A549 (cell line): ENCODE data around the gene UNCX. TPM values are rescaled to one million over a fixed set of nuclear protein-coding genes. Genes with fewer than 3 reads are reported as not detected.

Experiments used
- ATAC-seq, 2 experiments: fragments of 200-7000 bp in 1 of 2; fragments of >200 bp in 1 of 2; cut with Nextera tagmentation in 1 of 2; cut with Tn5 transposase in 1 of 2; 3 replicates each; pipeline versions ENCODE4 v1.8.0 to v1.9.1; 2018 to 2020; ENCODE audit warnings: mild to moderate bottlenecking in 1 of 2, moderate library complexity in 1 of 2
- CTCF ChIA-PET: fragments of 300-600 bp; sonication (Branson Sonifier 250); formaldehyde crosslinking; extraction: SDS; loops from one replicate; lab custom pipeline; 2021; ENCODE audit warnings: antibody characterized with exemption, inconsistent platforms; lab: Yijun Ruan, JAX
- POLR2A ChIA-PET: fragments of 350-600 bp; formaldehyde crosslinking; extraction: SDS; loops from one replicate; lab custom pipeline; 2021; ENCODE audit warnings: antibody characterized with exemption, inconsistent platforms; lab: Yijun Ruan, JAX
- DNase-seq, 2 experiments: peaks; one replicate each; pipeline versions ENCODE4 v3.0.0 to v3.0.0-alpha.2; 2011 to 2016; ENCODE audit warnings: low read depth in 1 of 2, low spot score in 1 of 2
- FAIRE-seq: peaks from 2 replicates; lab custom pipeline; 2011; peaks lifted over from hg19 to GRCh38; lab: Jason Lieb, UNC
- H3K27ac ChIP-seq, 2 experiments: fragments of >200 bp; sonication (Bioruptor Twin); formaldehyde crosslinking; 3 replicates each; pipeline ENCODE4 v1.5.1; 2016 to 2017
- H3K4me1 ChIP-seq: fragments of >200 bp; sonication (Bioruptor Twin); formaldehyde crosslinking; 3 replicates; pipeline ENCODE4 v1.6.1; 2016
- H3K4me2 ChIP-seq: fragments of >200 bp; sonication (Bioruptor Twin); formaldehyde crosslinking; 3 replicates; pipeline ENCODE4 v1.6.1; 2016
- H3K4me3 ChIP-seq: fragments of >200 bp; sonication (Bioruptor Twin); formaldehyde crosslinking; 3 replicates; pipeline ENCODE4 v1.5.1; 2016
- H3K9me3 ChIP-seq: fragments of >200 bp; sonication (Bioruptor Twin); formaldehyde crosslinking; 3 replicates; pipeline ENCODE4 v1.6.1; 2016
- CHD2 ChIP-seq: fragments of 150-350 bp; IDR thresholded peaks from 2 replicates; pipeline ENCODE4 v1.6.1; 2014; ENCODE audit warnings: low read length; ENCODE audit not compliant: partially characterized antibody
- FOSL2 ChIP-seq, 2 experiments: fragments of 450-650 bp in 1 of 2; fragments of >200 bp in 1 of 2; sonication (Bioruptor Twin) in 1 of 2; formaldehyde crosslinking; IDR thresholded peaks; 2 replicates each; pipeline versions ENCODE4 v1.5.0 to v1.6.1; 2016 to 2020; ENCODE audit warnings: mild to moderate bottlenecking in 1 of 2, moderate library complexity in 1 of 2
- FOXS1 ChIP-seq: fragments of 250-450 bp; sonication (Bioruptor Pico); IDR thresholded peaks from 2 replicates; pipeline ENCODE4 v1.5.0; 2020; ENCODE audit warnings: mild to moderate bottlenecking, moderate library complexity
- GATA3 ChIP-seq: IDR thresholded peaks from 2 replicates; pipeline ENCODE4 v1.6.1; 2012; ENCODE audit warnings: borderline replicate concordance
- HEYL ChIP-seq: fragments of 250-450 bp; sonication (Bioruptor Pico); IDR thresholded peaks from 2 replicates; pipeline ENCODE4 v1.8.0; 2021; ENCODE audit warnings: mild to moderate bottlenecking, moderate library complexity
- HOXB13 ChIP-seq: fragments of 250-450 bp; sonication (Bioruptor Pico); IDR thresholded peaks from 2 replicates; pipeline ENCODE4 v1.5.0; 2020; ENCODE audit warnings: low read depth, mild to moderate bottlenecking, moderate library complexity
- HOXB5 ChIP-seq: fragments of 250-450 bp; sonication (Bioruptor Pico); IDR thresholded peaks from 2 replicates; pipeline ENCODE4 v1.5.0; 2020; ENCODE audit warnings: mild to moderate bottlenecking, moderate library complexity
- JUNB ChIP-seq: fragments of >200 bp; sonication (Bioruptor Twin); formaldehyde crosslinking; IDR thresholded peaks from 2 replicates; pipeline ENCODE4 v1.6.1; 2016
- NFE2L2 ChIP-seq: fragments of 150-350 bp; conservative IDR thresholded peaks from 2 replicates; pipeline ENCODE4 v1.6.1; 2014; ENCODE audit warnings: low read length
- NPAS2 ChIP-seq: fragments of 250-450 bp; sonication (Bioruptor Pico); IDR thresholded peaks from 2 replicates; pipeline ENCODE4 v1.8.0; 2022; ENCODE audit warnings: mild to moderate bottlenecking, moderate library complexity, borderline replicate concordance
- NR3C1 ChIP-seq: fragments of >200 bp; sonication (Bioruptor Twin); formaldehyde crosslinking; IDR thresholded peaks from 3 replicates; pipeline ENCODE4 v1.6.1; 2017
- PHF8 ChIP-seq: fragments of 200-600 bp; sonication (generic); IDR thresholded peaks from 2 replicates; pipeline ENCODE4 v1.6.1; 2016; ENCODE audit warnings: low read depth, mild to moderate bottlenecking, antibody characterized with exemption, moderate library complexity, borderline replicate concordance
- POLR2A ChIP-seq: IDR thresholded peaks from 2 replicates; pipeline ENCODE4 v1.6.1; 2012; ENCODE audit warnings: mild to moderate bottlenecking, low read length
- POLR2AphosphoS2 ChIP-seq: conservative IDR thresholded peaks from 2 replicates; pipeline ENCODE4 v1.6.1; 2012; ENCODE audit warnings: low read length, improper control_type of control experiment, inconsistent platforms
- SMC3 ChIP-seq: fragments of >200 bp; sonication (Bioruptor Twin); formaldehyde crosslinking; IDR thresholded peaks from 3 replicates; pipeline ENCODE4 v1.6.1; 2018; ENCODE audit warnings: inconsistent platforms
- SREBF2 ChIP-seq: fragments of 450-650 bp; IDR thresholded peaks from 2 replicates; pipeline ENCODE4 v1.6.1; 2014; ENCODE audit warnings: mild to moderate bottlenecking, moderate library complexity
- TFCP2L1 ChIP-seq: fragments of 250-450 bp; sonication (Bioruptor Pico); IDR thresholded peaks from 2 replicates; pipeline ENCODE4 v1.5.0; 2021; ENCODE audit warnings: mild to moderate bottlenecking
- ZNF302 ChIP-seq: fragments of 250-450 bp; sonication (Bioruptor Pico); IDR thresholded peaks from 2 replicates; pipeline ENCODE4 v1.9.0; 2021; ENCODE audit warnings: inconsistent platforms, mild to moderate bottlenecking, moderate library complexity
- ZSCAN20 ChIP-seq: fragments of 250-450 bp; sonication (Bioruptor Pico); IDR thresholded peaks from 2 replicates; pipeline ENCODE4 v1.8.0; 2022; ENCODE audit warnings: mild to moderate bottlenecking, moderate library complexity
- WGBS: methylation state at CpG from one replicate; pipeline ENCODE4 v1.1.6; 2017; ENCODE audit errors: missing lambda C conversion rate; 5-methylcytosine and 5-hydroxymethylcytosine counted together
- polyA plus RNA-seq, 4 experiments: library from polyadenylated mRNA; depleted of rRNA in 3 of 4; stranded (reverse); fragments of >200 nt; fragmentation: RNase III in 1 of 4; extraction: RNeasy Plus Mini Kit Qiagen cat#74134 plus additional on column Dnase treatment in 1 of 4; gene quantifications; 2 replicates in 3 of 4; 3 replicates in 1 of 4; pipeline ENCODE4 v1.2.3, GENCODE V29; 2011 to 2017
- TF ChIP-seq, protein P1 (sequence below): fragments of >200 bp; sonication (Bioruptor Twin); formaldehyde crosslinking; IDR thresholded peaks from 3 replicates; pipeline ENCODE4 v1.5.1; 2016
- TF ChIP-seq, protein P2 (sequence below): IDR thresholded peaks from 2 replicates; pipeline ENCODE4 v1.6.1; 2012; ENCODE audit warnings: low read depth, borderline replicate concordance
- TF ChIP-seq, protein P3 (sequence below): IDR thresholded peaks from 2 replicates; pipeline ENCODE4 v1.6.1; 2012
- TF ChIP-seq, protein P4 (sequence below): fragments of 450-650 bp; IDR thresholded peaks from 2 replicates; pipeline ENCODE4 v1.6.1; 2014; ENCODE audit warnings: antibody characterized with exemption

UNCX gene
- polyA plus RNA-seq, 2 of the 4 experiments (the other 2 are of a cell fraction), result not detected

DNA sequence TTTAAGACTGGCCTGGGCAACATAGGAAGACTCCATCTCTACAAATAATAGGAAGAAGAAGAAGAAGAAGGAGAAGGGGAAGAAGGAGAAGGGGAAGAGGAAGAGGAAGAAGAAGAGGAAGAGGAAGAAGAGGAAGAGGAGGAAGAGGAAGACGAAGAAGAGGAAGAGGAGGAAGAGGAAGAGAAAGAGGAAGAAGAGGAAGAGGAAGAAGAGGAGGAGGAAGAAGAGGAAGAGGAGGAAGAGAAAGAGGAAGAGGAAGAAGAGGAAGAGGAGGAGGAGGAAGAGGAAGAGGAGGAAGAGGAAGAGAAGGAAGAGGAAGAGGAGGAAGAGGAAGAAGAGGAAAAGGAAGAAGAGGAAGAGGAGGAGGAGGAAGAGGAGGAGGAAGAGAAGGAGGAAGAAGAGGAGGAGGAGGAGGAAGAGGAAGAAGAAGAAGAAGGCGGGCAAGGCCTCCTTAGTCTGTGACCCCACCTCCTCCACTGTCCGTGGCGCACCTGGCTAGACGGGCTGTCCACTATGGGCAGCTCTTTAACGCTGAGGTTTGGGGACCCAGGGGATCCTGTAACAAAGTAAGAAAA is 43.9 kb upstream of the UNCX start:
- ChIA-PET POLR2A (no interaction called here), CTCF (interaction anchor here (1.2 to 6.3 kb wide), 2 partner anchors 14 to 244 kb away, joined by 4 to 57 read pairs; no protein-coding TSS in a partner anchor)
- no peak overlapping the region for H3K4me2 ChIP-seq
- ATAC-seq (no peak), DNase-seq (no peak), FAIRE-seq (no peak)
- no peak for TF ChIP-seq HOXB5 (CRISPR knock-in tag)
- TF ChIP-seq NFE2L2, result no peak
- TF ChIP-seq HEYL, result no peak
- no peak for TF ChIP-seq SMC3
- TF ChIP-seq, protein P1, sequence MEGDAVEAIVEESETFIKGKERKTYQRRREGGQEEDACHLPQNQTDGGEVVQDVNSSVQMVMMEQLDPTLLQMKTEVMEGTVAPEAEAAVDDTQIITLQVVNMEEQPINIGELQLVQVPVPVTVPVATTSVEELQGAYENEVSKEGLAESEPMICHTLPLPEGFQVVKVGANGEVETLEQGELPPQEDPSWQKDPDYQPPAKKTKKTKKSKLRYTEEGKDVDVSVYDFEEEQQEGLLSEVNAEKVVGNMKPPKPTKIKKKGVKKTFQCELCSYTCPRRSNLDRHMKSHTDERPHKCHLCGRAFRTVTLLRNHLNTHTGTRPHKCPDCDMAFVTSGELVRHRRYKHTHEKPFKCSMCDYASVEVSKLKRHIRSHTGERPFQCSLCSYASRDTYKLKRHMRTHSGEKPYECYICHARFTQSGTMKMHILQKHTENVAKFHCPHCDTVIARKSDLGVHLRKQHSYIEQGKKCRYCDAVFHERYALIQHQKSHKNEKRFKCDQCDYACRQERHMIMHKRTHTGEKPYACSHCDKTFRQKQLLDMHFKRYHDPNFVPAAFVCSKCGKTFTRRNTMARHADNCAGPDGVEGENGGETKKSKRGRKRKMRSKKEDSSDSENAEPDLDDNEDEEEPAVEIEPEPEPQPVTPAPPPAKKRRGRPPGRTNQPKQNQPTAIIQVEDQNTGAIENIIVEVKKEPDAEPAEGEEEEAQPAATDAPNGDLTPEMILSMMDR, result no peak
- TF ChIP-seq PHF8, result no peak
- H3K9me3 ChIP-seq, result no peaks in the 10 kb centered on the region
- 67% methylated on average over 5 of the region's 6 CpGs for WGBS
- H3K27ac ChIP-seq, result no peak overlapping the region
- no peak overlapping the region for H3K4me3 ChIP-seq
- H3K4me1 ChIP-seq, result no peaks in the 10 kb centered on the region

DNA sequence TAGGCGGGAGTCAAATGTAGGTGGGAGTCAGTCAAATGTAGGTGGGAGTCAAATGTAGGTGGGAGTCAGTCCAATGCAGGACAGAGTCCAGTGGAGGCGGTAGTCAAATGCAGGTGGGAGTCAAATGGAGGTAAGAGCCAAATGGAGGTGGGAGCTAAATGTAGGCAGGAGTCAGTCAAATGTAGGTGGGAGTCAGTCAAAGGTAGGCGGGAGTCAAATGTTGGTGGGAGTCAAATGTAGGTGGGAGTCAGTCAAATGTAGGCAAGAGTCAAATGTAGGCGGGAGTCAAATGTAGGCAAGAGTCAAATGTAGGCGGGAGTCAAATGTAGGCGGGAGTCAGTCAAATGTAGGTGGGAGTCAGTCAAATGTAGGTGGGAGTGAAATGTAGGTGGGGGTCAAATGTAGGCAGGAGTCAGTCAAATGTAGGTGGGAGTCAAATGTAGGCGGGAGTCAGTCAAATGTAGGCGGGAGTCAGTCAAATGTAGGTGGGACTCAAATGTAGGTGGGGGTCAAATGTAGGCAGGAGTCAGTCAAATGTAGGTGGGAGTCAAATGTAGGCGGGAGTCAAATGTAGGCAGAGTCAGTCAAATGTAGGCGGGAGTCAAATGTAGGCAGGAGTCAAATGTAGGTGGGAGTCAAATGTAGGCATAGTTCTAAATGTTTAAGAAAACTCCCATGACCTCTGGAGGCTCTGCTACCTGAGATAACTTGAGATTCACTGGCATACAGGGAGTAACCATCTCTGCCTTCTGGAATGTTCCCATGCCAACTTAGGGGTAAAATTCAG is 42.5 kb upstream of the UNCX start:
- no peaks in the 10 kb centered on the region for H3K9me3 ChIP-seq
- no peak for ATAC-seq
- H3K27ac ChIP-seq, result no peak overlapping the region
- no peak for FAIRE-seq
- TF ChIP-seq TFCP2L1 (CRISPR knock-in tag), result no peak
- no peak for TF ChIP-seq ZSCAN20 (CRISPR knock-in tag)
- no peak for TF ChIP-seq PHF8
- TF ChIP-seq CHD2, result no peak
- TF ChIP-seq NPAS2 (CRISPR knock-in tag), result no peak
- no peak for TF ChIP-seq POLR2AphosphoS2
- no peak for TF ChIP-seq POLR2A
- TF ChIP-seq FOXS1 (CRISPR knock-in tag), result no peak
- TF ChIP-seq SREBF2, result no peak
- TF ChIP-seq FOSL2 (IDR thresholded peaks at IDR 0.05), result no peak
- no peak for TF ChIP-seq FOSL2 (CRISPR knock-in tag; IDR thresholded peaks at IDR 0.05)
- no peak for TF ChIP-seq HOXB5 (CRISPR knock-in tag)
- no peak for TF ChIP-seq ZNF302 (CRISPR knock-in tag)
- no peak for TF ChIP-seq NR3C1
- TF ChIP-seq, protein P2, sequence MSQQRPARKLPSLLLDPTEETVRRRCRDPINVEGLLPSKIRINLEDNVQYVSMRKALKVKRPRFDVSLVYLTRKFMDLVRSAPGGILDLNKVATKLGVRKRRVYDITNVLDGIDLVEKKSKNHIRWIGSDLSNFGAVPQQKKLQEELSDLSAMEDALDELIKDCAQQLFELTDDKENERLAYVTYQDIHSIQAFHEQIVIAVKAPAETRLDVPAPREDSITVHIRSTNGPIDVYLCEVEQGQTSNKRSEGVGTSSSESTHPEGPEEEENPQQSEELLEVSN, result no peak
- no peak for TF ChIP-seq HOXB13 (CRISPR knock-in tag)
- TF ChIP-seq, protein P3, sequence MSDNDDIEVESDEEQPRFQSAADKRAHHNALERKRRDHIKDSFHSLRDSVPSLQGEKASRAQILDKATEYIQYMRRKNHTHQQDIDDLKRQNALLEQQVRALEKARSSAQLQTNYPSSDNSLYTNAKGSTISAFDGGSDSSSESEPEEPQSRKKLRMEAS, result no peak
- no peak for TF ChIP-seq GATA3
- TF ChIP-seq, protein P4, sequence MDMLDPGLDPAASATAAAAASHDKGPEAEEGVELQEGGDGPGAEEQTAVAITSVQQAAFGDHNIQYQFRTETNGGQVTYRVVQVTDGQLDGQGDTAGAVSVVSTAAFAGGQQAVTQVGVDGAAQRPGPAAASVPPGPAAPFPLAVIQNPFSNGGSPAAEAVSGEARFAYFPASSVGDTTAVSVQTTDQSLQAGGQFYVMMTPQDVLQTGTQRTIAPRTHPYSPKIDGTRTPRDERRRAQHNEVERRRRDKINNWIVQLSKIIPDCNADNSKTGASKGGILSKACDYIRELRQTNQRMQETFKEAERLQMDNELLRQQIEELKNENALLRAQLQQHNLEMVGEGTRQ, result no peak
- no peak for TF ChIP-seq JUNB
- ChIA-PET CTCF (interaction anchor here (0.6 to 6.3 kb wide), 4 partner anchors 14 to 240 kb away, joined by 3 to 90 read pairs (median 30); no protein-coding TSS in a partner anchor), POLR2A (no interaction called here)
- WGBS, result 61% methylated on average over 10 of the region's 10 CpGs
- H3K4me2 ChIP-seq, result no peak overlapping the region
- no peak overlapping the region for H3K4me3 ChIP-seq
- H3K4me1 ChIP-seq, result no peaks in the 10 kb centered on the region
- no peak for DNase-seq
